Lower lobe of right lung (tissue), 2 donors: Measurements from ENCODE around the gene FBXO38. TPM values are rescaled to one million over a fixed set of nuclear protein-coding genes. Genes with fewer than 3 reads are reported as not detected.
A peak's percentile ranks its signal among the peaks of the same experiment; 100 is the strongest.

Experiments
- ATAC-seq, 2 donors: fragments of 200-7000 bp; cut with Tn5 transposase; one replicate each; pipeline ENCODE4 v1.9.1; 2020 to 2022; ENCODE audit warnings: mild to moderate bottlenecking in 2 of 2, moderate library complexity in 2 of 2
- DNase-seq: peaks from one replicate; pipeline ENCODE4 v3.0.0-alpha.2; 2020
- H3K27ac ChIP-seq: fragments of 200-600 bp; one replicate; pipeline ENCODE4 v1.8.0; 2022
- H3K27me3 ChIP-seq: fragments of 200-600 bp; one replicate; pipeline ENCODE4 v1.8.0; 2022; ENCODE audit warnings: low read depth
- H3K36me3 ChIP-seq: fragments of 200-600 bp; one replicate; pipeline ENCODE4 v1.8.0; 2022; ENCODE audit warnings: mild to moderate bottlenecking
- H3K4me1 ChIP-seq: fragments of 200-600 bp; one replicate; pipeline ENCODE4 v1.8.0; 2022
- H3K4me3 ChIP-seq: fragments of 200-600 bp; one replicate; pipeline ENCODE4 v1.8.0; 2022; ENCODE audit warnings: mild to moderate bottlenecking
- H3K9me3 ChIP-seq: fragments of 200-600 bp; one replicate; pipeline ENCODE4 v1.8.0; 2022
- CTCF ChIP-seq: fragments of 200-600 bp; IDR thresholded peaks from one replicate; pipeline ENCODE4 v1.8.0; 2022; ENCODE audit warnings: antibody characterized with exemption, mild to moderate bottlenecking
- intact Hi-C: fragments of 100-400 bp; cut with DNase I; formaldehyde crosslinking; loops from one replicate; pipeline ENCODE4 v1.11.0; 2022
- total RNA-seq: library from RNA; stranded (reverse); fragmentation: NEBNext Ultra II Directional; extraction: Animal tissue kit (Norgen Biotek cat#: 25700); gene quantifications from one replicate; pipeline ENCODE4 v1.2.1, GENCODE V29; 2021
- donor health status: DM: no; HTN: yes; CAD: no; lungs with severe emphysema.

Gene FBXO38
- total RNA-seq, 1 donor from 2014 or later = 72.9 TPM

DNA sequence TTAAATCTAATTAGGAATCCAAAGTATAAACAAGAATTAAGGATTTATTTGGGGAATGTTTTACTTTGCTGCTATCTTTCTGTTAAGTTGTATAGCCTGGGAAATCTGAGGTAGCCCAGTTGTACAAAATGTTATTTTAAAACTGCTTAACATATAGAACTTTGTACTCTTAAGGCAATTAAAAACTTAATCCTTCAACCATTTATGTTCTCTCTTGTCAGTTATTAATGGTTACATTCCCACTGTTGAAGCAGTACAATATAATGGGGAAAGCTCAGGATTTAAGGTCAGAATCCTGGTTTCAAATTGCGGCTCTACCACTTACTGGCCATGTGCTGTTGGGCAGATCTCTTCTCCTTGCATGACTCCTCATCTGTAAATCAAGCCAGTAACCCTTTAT lies 32.7 kb downstream of the FBXO38 start:
- no peak for TF ChIP-seq CTCF
- no peak overlapping the region for H3K27ac ChIP-seq
- peaks cover 99% of the 10 kb centered on the region for H3K36me3 ChIP-seq
- ATAC-seq (no peak), DNase-seq (no peak)
- H3K27me3 ChIP-seq = no peaks in the 10 kb centered on the region
- no peaks in the 10 kb centered on the region for H3K9me3 ChIP-seq
- intact Hi-C loops = no loop called here
- H3K4me1 ChIP-seq = no peaks in the 10 kb centered on the region
- no peak overlapping the region for H3K4me3 ChIP-seq

GRCh38 chr5:148416921-148417320 lies 33.2 kb downstream of the FBXO38 start:
- Histone ChIP-seq H3K9me3 (no peaks in the 10 kb centered on the region), H3K4me1 (no peaks in the 10 kb centered on the region), H3K36me3 (peaks cover 98% of the 10 kb centered on the region), H3K27ac (no peak overlapping the region), H3K4me3 (no peak overlapping the region), H3K27me3 (no peaks in the 10 kb centered on the region)
- no peak for TF ChIP-seq CTCF
- ATAC-seq (no peak), DNase-seq (no peak)
- intact Hi-C loops = no loop called here

DNA sequence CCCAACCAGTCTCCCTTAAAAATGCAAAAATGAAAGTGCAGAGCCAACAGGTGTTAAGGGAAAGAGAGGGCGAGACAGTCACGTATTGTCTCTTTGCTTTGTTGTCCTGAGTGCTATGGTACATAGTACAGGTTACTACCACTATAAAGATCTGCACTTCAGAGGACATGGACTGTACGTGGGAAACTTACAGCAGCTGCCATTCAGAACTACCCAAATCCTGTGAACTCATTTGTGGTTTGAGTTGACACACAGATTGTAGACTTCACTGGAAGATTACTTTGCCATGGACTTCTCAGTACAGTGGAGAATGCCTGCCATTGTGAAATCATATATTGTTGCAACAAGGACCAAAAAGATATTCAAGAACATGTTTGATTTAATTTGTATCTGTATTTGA lies 34.8 kb downstream of the FBXO38 start:
- H3K36me3 ChIP-seq = peaks cover 98% of the 10 kb centered on the region
- no peaks in the 10 kb centered on the region for H3K27me3 ChIP-seq
- no peak overlapping the region for H3K27ac ChIP-seq
- no peaks in the 10 kb centered on the region for H3K4me1 ChIP-seq
- DNase-seq = no peak
- intact Hi-C loops = no loop called here
- no peak for TF ChIP-seq CTCF
- H3K4me3 ChIP-seq = no peak overlapping the region
- H3K9me3 ChIP-seq = no peaks in the 10 kb centered on the region
- peak; percentile 25 to 42 for ATAC-seq

- ATAC-seq = no peak
- Histone ChIP-seq H3K27ac (no peak overlapping the region), H3K4me3 (no peak overlapping the region), H3K27me3 (no peaks in the 10 kb centered on the region), H3K4me1 (no peaks in the 10 kb centered on the region), H3K36me3 (peaks cover 98% of the 10 kb centered on the region), H3K9me3 (no peaks in the 10 kb centered on the region)
- intact Hi-C loops = no loop called here
- DNase-seq = no peak
- TF ChIP-seq CTCF = no peak
These were observed 37.9 kb downstream of the FBXO38 start for GRCh38 chr5:148421661-148422060.

DNA sequence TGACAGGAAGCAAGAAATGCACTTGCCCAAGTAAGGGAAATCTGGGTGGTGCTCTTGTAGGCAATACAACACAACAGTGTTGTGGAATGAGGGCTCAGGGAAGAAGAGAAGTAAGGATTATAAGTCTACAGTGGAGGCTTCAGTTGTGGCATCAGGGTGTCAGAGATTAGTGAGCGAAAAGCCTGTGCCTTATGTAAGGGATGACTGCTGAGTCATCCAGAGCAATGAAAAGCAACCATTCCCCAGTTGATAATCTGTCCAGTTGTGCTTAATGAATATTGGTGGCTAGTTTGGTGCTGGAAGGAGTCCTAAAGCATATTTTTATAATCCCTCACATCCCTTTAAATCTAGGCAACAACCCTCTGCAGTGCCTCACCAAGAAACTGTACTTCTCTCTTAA lies 42.0 kb downstream of the FBXO38 start:
- no peak for TF ChIP-seq CTCF

GRCh38 chr5:148426514-148426913 lies 42.8 kb downstream of the FBXO38 start:
- Histone ChIP-seq H3K36me3 (peaks cover 82% of the 10 kb centered on the region), H3K4me1 (no peaks in the 10 kb centered on the region), H3K27ac (no peak overlapping the region), H3K4me3 (no peak overlapping the region), H3K27me3 (no peaks in the 10 kb centered on the region), H3K9me3 (no peaks in the 10 kb centered on the region)
- ATAC-seq = no peak
- no peak for DNase-seq
- no peak for TF ChIP-seq CTCF
- intact Hi-C loops = no loop called here

More for the DNA sequence above, 42.0 kb downstream of the FBXO38 start:
- H3K4me3 ChIP-seq = no peak overlapping the region
- no peak for ATAC-seq
- peaks cover 88% of the 10 kb centered on the region for H3K36me3 ChIP-seq
- H3K27me3 ChIP-seq = no peaks in the 10 kb centered on the region
- no peak overlapping the region for H3K27ac ChIP-seq
- intact Hi-C loops = no loop called here
- H3K9me3 ChIP-seq = no peaks in the 10 kb centered on the region
- DNase-seq = no peak
- H3K4me1 ChIP-seq = no peaks in the 10 kb centered on the region
